A549 (cell line): ENCODE measurements around the gene DERA.

Experiments used
- CHD2 ChIP-seq: fragments of 150-350 bp; IDR thresholded peaks from 2 replicates; pipeline ENCODE4 v1.6.1; 2014; ENCODE audit warnings: low read length; ENCODE audit not compliant: partially characterized antibody
- CTCF ChIP-seq: fragments of >200 bp; sonication (Bioruptor Twin); formaldehyde crosslinking; IDR thresholded peaks from 3 replicates; pipeline ENCODE4 v1.5.1; 2016
- EP300 ChIP-seq, 2 experiments: fragments of >200 bp; sonication (Bioruptor Twin); formaldehyde crosslinking; IDR thresholded peaks; 2 replicates in 1 of 2; 3 replicates in 1 of 2; pipeline ENCODE4 v1.6.1; 2016 to 2017
- PBX3 ChIP-seq: IDR thresholded peaks from 2 replicates; pipeline ENCODE4 v1.6.1; 2012
- POLR2A ChIP-seq: IDR thresholded peaks from 2 replicates; pipeline ENCODE4 v1.6.1; 2012; ENCODE audit warnings: mild to moderate bottlenecking, low read length
- REST ChIP-seq: fragments of 200-600 bp; sonication (generic); IDR thresholded peaks from 2 replicates; pipeline ENCODE4 v1.6.1; 2016; ENCODE audit warnings: antibody characterized with exemption, mild to moderate bottlenecking, moderate library complexity

GRCh38 chr12:16006752-16007151 is 95.6 kb downstream of the DERA start:
- no peak for TF ChIP-seq PBX3
- TF ChIP-seq CTCF, result no peak
- no peak for TF ChIP-seq POLR2A
- no peak for TF ChIP-seq CHD2
- no peak for TF ChIP-seq EP300 (IDR thresholded peaks at IDR 0.05)
- no peak for TF ChIP-seq REST
